ENCODE data around the gene AGFG2.
A peak's percentile ranks its signal among the peaks of the same experiment; 100 is the strongest.

DNA sequence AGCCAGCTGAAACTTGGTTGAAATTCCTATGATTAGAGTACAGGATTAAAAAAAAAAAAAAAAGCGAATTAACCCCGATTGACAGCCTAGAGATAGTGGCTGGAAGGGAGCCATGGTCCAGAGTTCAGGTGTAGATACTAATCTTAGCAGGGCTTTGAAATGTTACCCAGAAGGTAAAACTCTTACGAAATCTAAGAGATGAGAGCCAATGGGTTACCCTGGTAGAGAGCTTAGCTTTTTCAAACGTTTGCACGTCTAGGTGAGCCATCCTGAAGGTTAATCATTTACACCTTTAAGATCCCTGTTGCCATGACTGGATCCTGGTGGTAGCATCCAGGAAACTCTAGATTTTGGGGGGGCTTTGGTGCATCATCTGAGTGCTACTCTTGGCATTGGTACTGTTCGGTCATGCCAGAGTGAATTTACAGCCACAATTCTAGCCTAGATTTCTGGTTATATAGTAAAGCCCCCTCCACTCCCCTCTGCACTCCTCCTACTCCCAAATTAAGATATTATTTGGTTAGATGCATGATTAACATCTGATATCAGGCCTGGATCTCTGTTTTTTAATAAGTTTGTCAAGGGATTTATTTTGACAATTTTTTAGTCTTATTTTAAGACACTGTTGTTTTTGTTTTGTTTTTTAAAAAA lies 1.2 kb downstream of the AGFG2 start:
- TF ChIP-seq POLR2AphosphoS5 (IDR thresholded peaks at IDR 0.05), result peak in 1 of 3 donors; percentile 11
- TF ChIP-seq CTCF (IDR thresholded peaks at IDR 0.05), result no peak

Measured in stomach (tissue), 4 donors.